OCI-LY1 (cell line): Measurements from ENCODE around the gene GLI2.

Source experiments
- EZH2 ChIP-seq: fragments of 200-600 bp; sonication (generic), shearing (Covaris generic); IDR thresholded peaks from 2 replicates; pipeline ENCODE4 v1.8.0; 2017; ENCODE audit warnings: borderline replicate concordance, mixed run types, mild to moderate bottlenecking, antibody characterized with exemption, low read length, moderate library complexity, mixed read lengths
- TF ChIP-seq, protein P1 (sequence below): fragments of 200-600 bp; sonication (generic), shearing (Covaris generic); IDR thresholded peaks from 2 replicates; pipeline ENCODE4 v1.5.1; 2017; ENCODE audit warnings: mild to moderate bottlenecking, antibody characterized with exemption, low read length, moderate library complexity, mixed read lengths

DNA sequence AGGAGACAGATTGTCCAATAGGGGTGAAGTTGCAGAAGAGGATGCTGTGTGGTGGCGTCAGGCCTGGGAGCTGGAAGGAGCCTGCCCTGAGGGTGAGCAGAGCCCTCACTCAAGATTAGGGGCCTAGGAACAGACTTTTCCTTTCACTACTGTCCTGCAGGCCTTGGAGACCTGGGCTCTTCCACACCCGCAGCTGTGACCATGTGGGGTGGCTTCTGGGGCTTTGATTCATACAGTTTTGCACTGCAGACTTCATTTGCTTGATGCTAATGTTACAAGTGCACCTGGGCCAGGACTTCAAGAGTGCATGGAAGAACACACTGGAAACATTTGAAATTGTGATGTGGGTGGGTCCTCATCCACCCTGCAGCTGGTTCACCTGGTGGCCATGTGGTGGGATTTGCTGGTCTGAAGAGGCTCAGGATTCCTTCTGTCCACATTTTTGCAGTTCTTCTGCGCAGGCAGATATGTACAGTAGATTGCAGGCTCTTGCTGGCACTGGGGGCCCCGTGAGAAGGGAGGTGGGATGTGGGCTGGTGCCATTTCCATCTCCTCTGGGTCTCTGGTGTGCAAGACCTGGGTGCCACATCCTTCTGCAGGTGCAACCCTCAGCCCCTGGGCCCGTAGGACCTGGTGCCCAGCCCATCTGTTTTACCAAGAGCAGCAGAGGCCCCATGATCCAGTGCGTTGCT lies 9.9 kb downstream of the GLI2 start:
- TF ChIP-seq, protein P1, sequence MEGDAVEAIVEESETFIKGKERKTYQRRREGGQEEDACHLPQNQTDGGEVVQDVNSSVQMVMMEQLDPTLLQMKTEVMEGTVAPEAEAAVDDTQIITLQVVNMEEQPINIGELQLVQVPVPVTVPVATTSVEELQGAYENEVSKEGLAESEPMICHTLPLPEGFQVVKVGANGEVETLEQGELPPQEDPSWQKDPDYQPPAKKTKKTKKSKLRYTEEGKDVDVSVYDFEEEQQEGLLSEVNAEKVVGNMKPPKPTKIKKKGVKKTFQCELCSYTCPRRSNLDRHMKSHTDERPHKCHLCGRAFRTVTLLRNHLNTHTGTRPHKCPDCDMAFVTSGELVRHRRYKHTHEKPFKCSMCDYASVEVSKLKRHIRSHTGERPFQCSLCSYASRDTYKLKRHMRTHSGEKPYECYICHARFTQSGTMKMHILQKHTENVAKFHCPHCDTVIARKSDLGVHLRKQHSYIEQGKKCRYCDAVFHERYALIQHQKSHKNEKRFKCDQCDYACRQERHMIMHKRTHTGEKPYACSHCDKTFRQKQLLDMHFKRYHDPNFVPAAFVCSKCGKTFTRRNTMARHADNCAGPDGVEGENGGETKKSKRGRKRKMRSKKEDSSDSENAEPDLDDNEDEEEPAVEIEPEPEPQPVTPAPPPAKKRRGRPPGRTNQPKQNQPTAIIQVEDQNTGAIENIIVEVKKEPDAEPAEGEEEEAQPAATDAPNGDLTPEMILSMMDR: no peak
- TF ChIP-seq EZH2: no peak
